Pancreas (tissue), 10 donors: ENCODE data around the gene UBQLN3. TPM values are rescaled to one million over a fixed set of nuclear protein-coding genes. Genes with fewer than 3 reads are reported as not detected.

ENCODE experiments used
- ATAC-seq, 4 donors: fragments of 200-7000 bp; cut with Tn5 transposase; one replicate each; pipeline versions ENCODE4 v1.8.0 to v1.9.1; 2020; ENCODE audit warnings: mild to moderate bottlenecking in 4 of 4, moderate library complexity in 4 of 4
- DNase-seq, 6 donors: peaks; one replicate each; pipeline ENCODE4 v3.0.0-alpha.2; 2020
- FAIRE-seq: peaks from 2 replicates; lab custom pipeline; 2012; peaks lifted over from hg19 to GRCh38; lab: Jason Lieb, UNC
- H3K27ac ChIP-seq, 4 donors: fragments of 200-600 bp; sonication (generic); 1 replicate in 3 of 4; 2 replicates in 1 of 4; pipeline versions ENCODE4 v1.5.0 to v1.8.0; 2020
- H3K27me3 ChIP-seq, 4 donors: fragments of 200-600 bp; one replicate each; pipeline ENCODE4 v1.8.0; 2021
- H3K36me3 ChIP-seq, 3 donors: fragments of 200-600 bp; sonication (generic) in 1 of 3; one replicate each; pipeline versions ENCODE4 v1.5.0 to v1.8.0; 2020 to 2021
- H3K4me1 ChIP-seq, 3 donors: fragments of 200-600 bp; one replicate each; pipeline ENCODE4 v1.8.0; 2021
- H3K4me3 ChIP-seq, 4 donors: fragments of 200-600 bp; sonication (generic) in 2 of 4; one replicate each; pipeline versions ENCODE4 v1.5.0 to v1.8.0; 2020 to 2021
- H3K9me3 ChIP-seq, 4 donors: fragments of 200-600 bp; one replicate each; pipeline ENCODE4 v1.8.0; 2021
- CTCF ChIP-seq, 4 donors: fragments of 200-600 bp; sonication (generic) in 3 of 4; IDR thresholded peaks; one replicate each; pipeline versions ENCODE4 v1.5.0 to v1.8.0; 2021; ENCODE audit warnings: antibody characterized with exemption in 4 of 4
- WGBS, 2 donors: extraction: QIAGEN DNeasy Blood & Tissue Kit; methylation state at CpG; one replicate each; pipeline ENCODE4 v1.1.7; 2013; 5-methylcytosine and 5-hydroxymethylcytosine counted together
- intact Hi-C, 3 donors: fragments of 100-400 bp; cut with DNase I; formaldehyde crosslinking; loops; one replicate each; pipeline versions ENCODE4 v1.11.1 to v1.14.2; 2022
- polyA plus RNA-seq, 2 donors: library from polyadenylated mRNA; stranded (reverse); fragments of 200-250 nt; gene quantifications; one replicate each; pipeline ENCODE4 v1.2.3, GENCODE V29; 2013
- total RNA-seq, 6 donors: library from RNA; stranded (reverse); fragmentation: NEBNext Ultra II Directional in 4 of 6; extraction: Animal tissue kit (Norgen Biotek cat#: 25700) in 4 of 6; gene quantifications; one replicate each; pipeline versions ENCODE4 v1.2.1 to v1.2.4, GENCODE V29; 2021 to 2023
- donor health status: healthy with polysubstance abuse.
- donor health status: DM: no; HTN: no; CAD: no; lungs with moderate emphysema.
- donor health status: DM: no; HTN: no; CAD: no.
- donor health status: control.
- donor health status: control.
- donor health status: Bipolar disorder and iron deficiency.
- donor health status: DM: yes; HTN: yes; CAD: no.
- donor health status: DM: no; HTN: no; CAD: no.
- donor health status: DM: no; HTN: no; CAD: no.
- donor health status: DM: yes; HTN: yes; CAD: no.

UBQLN3 gene
- total and polyA plus RNA-seq, 8 donors, result 0.18 to 0.31 (median 0.22) TPM; not detected in 5

- Histone ChIP-seq H3K36me3 (no peaks in the 10 kb centered on the region), H3K27ac (no peak overlapping the region), H3K9me3 (no peaks in the 10 kb centered on the region), H3K4me3 (no peak overlapping the region), H3K27me3 (no peaks in the 10 kb centered on the region), H3K4me1 (no peaks in the 10 kb centered on the region)
- FAIRE-seq, result no peak
- intact Hi-C loops, result no loop called here
- TF ChIP-seq CTCF (IDR thresholded peaks at IDR 0.05), result no peak
- no peak for DNase-seq
- 49 to 59% methylated on average over 3 of the region's 3 CpGs for WGBS, 2 donors
- ATAC-seq, result no peak
Measured at GRCh38 chr11:5486421-5486820, 23.3 kb downstream of the UBQLN3 start.

GRCh38 chr11:5486003-5486402 is 23.8 kb downstream of the UBQLN3 start:
- no peak for FAIRE-seq
- Histone ChIP-seq H3K36me3 (no peaks in the 10 kb centered on the region), H3K27me3 (no peaks in the 10 kb centered on the region), H3K27ac (no peak overlapping the region), H3K4me3 (no peak overlapping the region), H3K9me3 (no peaks in the 10 kb centered on the region), H3K4me1 (no peaks in the 10 kb centered on the region)
- ATAC-seq, result no peak
- no peak for TF ChIP-seq CTCF (IDR thresholded peaks at IDR 0.05)
- intact Hi-C loops, result no loop called here
- DNase-seq, result no peak
- WGBS, 2 donors, result 77 to 86% methylated on average over 3 of the region's 3 CpGs

GRCh38 chr11:5476186-5476819 is 33.5 kb downstream of the UBQLN3 start:
- intact Hi-C loops, result no loop called here
- Histone ChIP-seq H3K36me3 (no peaks in the 10 kb centered on the region), H3K27ac (no peak overlapping the region), H3K9me3 (no peaks in the 10 kb centered on the region), H3K4me3 (no peak overlapping the region), H3K27me3 (no peaks in the 10 kb centered on the region), H3K4me1 (no peaks in the 10 kb centered on the region)
- 36 to 41% methylated on average over 2 of the region's 2 CpGs for WGBS, 2 donors
- DNase-seq, result peak in 4 of 6 donors; percentile 6 to 42 (median 16)
- FAIRE-seq, result no peak
- peak in 3 of 4 donors; percentile 79 to 86 (median 79) for ATAC-seq
- peak; percentile 50 to 75 (median 64) for TF ChIP-seq CTCF (IDR thresholded peaks at IDR 0.05)

- Histone ChIP-seq H3K4me3 (no peak overlapping the region), H3K4me1 (no peaks in the 10 kb centered on the region), H3K27me3 (no peaks in the 10 kb centered on the region), H3K9me3 (no peaks in the 10 kb centered on the region), H3K36me3 (no peaks in the 10 kb centered on the region), H3K27ac (no peak overlapping the region)
- no peak for TF ChIP-seq CTCF (IDR thresholded peaks at IDR 0.05)
- no peak for ATAC-seq
- intact Hi-C loops, result loop anchor here in 1 of 3 donors (5.0 kb wide), 1 partner anchor 333 kb away; the partner anchor contains the start of gene OR52N2
- DNase-seq, result no peak
- FAIRE-seq, result no peak
Measured at GRCh38 chr11:5473921-5474320, 35.8 kb downstream of the UBQLN3 start.

- TF ChIP-seq CTCF (IDR thresholded peaks at IDR 0.05), result no peak
- no peak for ATAC-seq
- DNase-seq, result no peak
- no peak overlapping the region for H3K27ac ChIP-seq
- no peak for FAIRE-seq
- WGBS, 2 donors, result 23 to 30% methylated on average over 2 of the region's 2 CpGs
- H3K27me3 ChIP-seq, result no peaks in the 10 kb centered on the region
- no peaks in the 10 kb centered on the region for H3K36me3 ChIP-seq
- no peaks in the 10 kb centered on the region for H3K4me1 ChIP-seq
- no peaks in the 10 kb centered on the region for H3K9me3 ChIP-seq
- intact Hi-C loops, result no loop called here
- no peak overlapping the region for H3K4me3 ChIP-seq
Measured at GRCh38 chr11:5467527-5467926, 42.2 kb downstream of the UBQLN3 start.
